Colonic mucosa (tissue), 4 donors: ENCODE measurements around the gene CD274. TPM values are rescaled to one million over a fixed set of nuclear protein-coding genes. Genes with fewer than 3 reads are reported as not detected.
A peak's percentile ranks its signal among the peaks of the same experiment; 100 is the strongest.

ENCODE experiments used
- DNase-seq: peaks from one replicate; pipeline ENCODE4 v3.0.0-alpha.2; 2020
- H3K27ac ChIP-seq: fragments of 200-600 bp; one replicate; pipeline ENCODE4 v1.8.0; 2021
- H3K27me3 ChIP-seq: fragments of 200-600 bp; one replicate; pipeline ENCODE4 v1.8.0; 2021
- H3K36me3 ChIP-seq: fragments of 200-600 bp; one replicate; pipeline ENCODE4 v1.8.0; 2021
- H3K4me1 ChIP-seq: fragments of 200-600 bp; one replicate; pipeline ENCODE4 v1.8.0; 2021; ENCODE audit warnings: mild to moderate bottlenecking
- H3K4me3 ChIP-seq: fragments of 200-600 bp; one replicate; pipeline ENCODE4 v1.8.0; 2021
- H3K9ac ChIP-seq, 2 donors: one replicate each; pipeline ENCODE4 v1.7.0; 2013; ENCODE audit warnings: control low read depth in 2 of 2, low read depth in 2 of 2, low read length in 2 of 2
- H3K9me3 ChIP-seq: fragments of 200-600 bp; one replicate; pipeline ENCODE4 v1.8.0; 2021
- CTCF ChIP-seq: fragments of 200-600 bp; IDR thresholded peaks from one replicate; pipeline ENCODE4 v1.8.0; 2022; ENCODE audit warnings: antibody characterized with exemption, mild to moderate bottlenecking
- intact Hi-C: fragments of 100-400 bp; cut with DNase I; formaldehyde crosslinking; loops from one replicate; pipeline ENCODE4 v1.14.1; 2022
- total RNA-seq, 2 donors: library from RNA; stranded (reverse); fragmentation: NEBNext Ultra II Directional in 1 of 2; extraction: Animal tissue kit (Norgen Biotek cat#: 25700) in 1 of 2; gene quantifications; one replicate each; pipeline ENCODE4 v1.2.1, GENCODE V29; 2021
- donor health status: healthy.
- donor health status: DM: no; HTN: no; CAD: no.
- donor health status: DM: no; HTN: no; CAD: no.

The CD274 gene
- total RNA-seq, 2 donors from 2014 or later = 1.6 to 2.0 TPM

GRCh38 chr9:5419987-5420386 is 30.4 kb upstream of the CD274 start:
- no peak for TF ChIP-seq CTCF
- Histone ChIP-seq H3K9ac (no peak overlapping the region), H3K27me3 (no peaks in the 10 kb centered on the region), H3K4me3 (no peak overlapping the region), H3K4me1 (no peaks in the 10 kb centered on the region), H3K36me3 (no peaks in the 10 kb centered on the region), H3K9me3 (no peaks in the 10 kb centered on the region), H3K27ac (no peak overlapping the region)
- intact Hi-C loops = loop anchor here (10.0 kb wide), 1 partner anchor 435 kb away; the partner anchor contains the start of gene JAK2
- DNase-seq = no peak

- no peak for TF ChIP-seq CTCF
- DNase-seq = no peak
- H3K27ac ChIP-seq = no peak overlapping the region
- H3K27me3 ChIP-seq = no peaks in the 10 kb centered on the region
- no peak overlapping the region for H3K4me3 ChIP-seq
- H3K9ac ChIP-seq = no peak overlapping the region
- H3K36me3 ChIP-seq = no peaks in the 10 kb centered on the region
- no peaks in the 10 kb centered on the region for H3K9me3 ChIP-seq
- H3K4me1 ChIP-seq = no peaks in the 10 kb centered on the region
- intact Hi-C loops = loop anchor here (10.0 kb wide), 1 partner anchor 436 kb away; the partner anchor contains the start of gene JAK2
Observed at GRCh38 chr9:5421163-5421562, 29.2 kb upstream of the CD274 start.

- Histone ChIP-seq H3K4me1 (no peaks in the 10 kb centered on the region), H3K9me3 (no peaks in the 10 kb centered on the region), H3K27ac (no peak overlapping the region), H3K36me3 (no peaks in the 10 kb centered on the region), H3K4me3 (no peak overlapping the region), H3K9ac (no peak overlapping the region), H3K27me3 (no peaks in the 10 kb centered on the region)
- DNase-seq = no peak
- no peak for TF ChIP-seq CTCF
- intact Hi-C loops = loop anchor here (10.0 kb wide), 1 partner anchor 437 kb away; the partner anchor contains the start of gene JAK2
Observed at GRCh38 chr9:5422276-5422675, 28.1 kb upstream of the CD274 start.

- intact Hi-C loops = loop anchor here (5.0 to 10.0 kb wide), 2 partner anchors 238 to 440 kb away; partner anchors contain the start of genes INSL6 and JAK2
- Histone ChIP-seq H3K36me3 (no peaks in the 10 kb centered on the region), H3K27me3 (no peaks in the 10 kb centered on the region), H3K9ac (no peak overlapping the region), H3K9me3 (no peaks in the 10 kb centered on the region), H3K27ac (no peak overlapping the region), H3K4me1 (no peaks in the 10 kb centered on the region), H3K4me3 (no peak overlapping the region)
- TF ChIP-seq CTCF = peak; percentile 38
- DNase-seq = no peak
Observed at GRCh38 chr9:5425006-5425628, 25.2 kb upstream of the CD274 start.

- no peak overlapping the region for H3K4me3 ChIP-seq
- intact Hi-C loops = loop anchor here (5.0 to 10.0 kb wide), 2 partner anchors 240 to 442 kb away; partner anchors contain the start of genes INSL6 and JAK2
- no peak overlapping the region for H3K27ac ChIP-seq
- no peaks in the 10 kb centered on the region for H3K9me3 ChIP-seq
- DNase-seq = no peak
- H3K27me3 ChIP-seq = no peaks in the 10 kb centered on the region
- no peak for TF ChIP-seq CTCF
- H3K36me3 ChIP-seq = no peaks in the 10 kb centered on the region
- H3K4me1 ChIP-seq = no peaks in the 10 kb centered on the region
- H3K9ac ChIP-seq = no peak overlapping the region
Observed at GRCh38 chr9:5427005-5427404, 23.3 kb upstream of the CD274 start.
